Liver (tissue), 1 donor: ENCODE measurements around the gene MCMBP.

Experiments
- TF ChIP-seq, protein P1 (sequence below): IDR thresholded peaks from 2 replicates; pipeline ENCODE4 v1.6.1; 2016; ENCODE audit warnings: antibody characterized with exemption, mild to moderate bottlenecking
- TF ChIP-seq, protein P2 (sequence below): IDR thresholded peaks from 2 replicates; pipeline ENCODE4 v1.6.1; 2016; ENCODE audit warnings: antibody characterized with exemption

DNA sequence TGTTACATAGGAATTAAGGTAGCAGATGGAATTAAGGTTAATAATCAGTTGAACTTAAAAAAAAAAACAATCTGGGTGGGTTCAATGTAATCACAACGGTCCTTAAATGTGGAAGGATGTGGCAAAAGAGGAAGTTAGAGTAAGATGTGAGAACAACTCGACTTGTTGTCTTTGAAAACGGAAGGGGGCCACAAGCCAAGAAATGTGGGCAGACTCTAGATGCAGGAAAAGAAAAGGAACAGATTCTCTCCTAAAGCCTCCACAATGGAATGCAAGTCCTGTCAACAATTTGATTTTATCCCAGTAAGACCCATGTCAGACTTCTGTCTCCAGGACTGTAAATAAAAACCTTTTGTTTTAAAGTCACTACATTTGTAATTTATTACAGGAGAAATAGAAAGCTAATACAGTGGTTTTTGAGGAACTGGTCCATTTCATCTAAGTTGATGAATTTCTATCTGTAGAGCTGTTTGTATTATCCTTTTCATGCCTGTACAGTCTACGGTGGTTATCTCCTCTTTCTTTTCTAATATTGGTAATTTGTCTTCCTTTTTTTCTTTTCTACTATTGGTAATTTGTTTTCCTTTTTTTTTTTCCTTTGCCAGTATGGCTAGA is 8.6 kb downstream of the MCMBP start:
- TF ChIP-seq, protein P1, sequence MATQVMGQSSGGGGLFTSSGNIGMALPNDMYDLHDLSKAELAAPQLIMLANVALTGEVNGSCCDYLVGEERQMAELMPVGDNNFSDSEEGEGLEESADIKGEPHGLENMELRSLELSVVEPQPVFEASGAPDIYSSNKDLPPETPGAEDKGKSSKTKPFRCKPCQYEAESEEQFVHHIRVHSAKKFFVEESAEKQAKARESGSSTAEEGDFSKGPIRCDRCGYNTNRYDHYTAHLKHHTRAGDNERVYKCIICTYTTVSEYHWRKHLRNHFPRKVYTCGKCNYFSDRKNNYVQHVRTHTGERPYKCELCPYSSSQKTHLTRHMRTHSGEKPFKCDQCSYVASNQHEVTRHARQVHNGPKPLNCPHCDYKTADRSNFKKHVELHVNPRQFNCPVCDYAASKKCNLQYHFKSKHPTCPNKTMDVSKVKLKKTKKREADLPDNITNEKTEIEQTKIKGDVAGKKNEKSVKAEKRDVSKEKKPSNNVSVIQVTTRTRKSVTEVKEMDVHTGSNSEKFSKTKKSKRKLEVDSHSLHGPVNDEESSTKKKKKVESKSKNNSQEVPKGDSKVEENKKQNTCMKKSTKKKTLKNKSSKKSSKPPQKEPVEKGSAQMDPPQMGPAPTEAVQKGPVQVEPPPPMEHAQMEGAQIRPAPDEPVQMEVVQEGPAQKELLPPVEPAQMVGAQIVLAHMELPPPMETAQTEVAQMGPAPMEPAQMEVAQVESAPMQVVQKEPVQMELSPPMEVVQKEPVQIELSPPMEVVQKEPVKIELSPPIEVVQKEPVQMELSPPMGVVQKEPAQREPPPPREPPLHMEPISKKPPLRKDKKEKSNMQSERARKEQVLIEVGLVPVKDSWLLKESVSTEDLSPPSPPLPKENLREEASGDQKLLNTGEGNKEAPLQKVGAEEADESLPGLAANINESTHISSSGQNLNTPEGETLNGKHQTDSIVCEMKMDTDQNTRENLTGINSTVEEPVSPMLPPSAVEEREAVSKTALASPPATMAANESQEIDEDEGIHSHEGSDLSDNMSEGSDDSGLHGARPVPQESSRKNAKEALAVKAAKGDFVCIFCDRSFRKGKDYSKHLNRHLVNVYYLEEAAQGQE, result no peak
- TF ChIP-seq, protein P2, sequence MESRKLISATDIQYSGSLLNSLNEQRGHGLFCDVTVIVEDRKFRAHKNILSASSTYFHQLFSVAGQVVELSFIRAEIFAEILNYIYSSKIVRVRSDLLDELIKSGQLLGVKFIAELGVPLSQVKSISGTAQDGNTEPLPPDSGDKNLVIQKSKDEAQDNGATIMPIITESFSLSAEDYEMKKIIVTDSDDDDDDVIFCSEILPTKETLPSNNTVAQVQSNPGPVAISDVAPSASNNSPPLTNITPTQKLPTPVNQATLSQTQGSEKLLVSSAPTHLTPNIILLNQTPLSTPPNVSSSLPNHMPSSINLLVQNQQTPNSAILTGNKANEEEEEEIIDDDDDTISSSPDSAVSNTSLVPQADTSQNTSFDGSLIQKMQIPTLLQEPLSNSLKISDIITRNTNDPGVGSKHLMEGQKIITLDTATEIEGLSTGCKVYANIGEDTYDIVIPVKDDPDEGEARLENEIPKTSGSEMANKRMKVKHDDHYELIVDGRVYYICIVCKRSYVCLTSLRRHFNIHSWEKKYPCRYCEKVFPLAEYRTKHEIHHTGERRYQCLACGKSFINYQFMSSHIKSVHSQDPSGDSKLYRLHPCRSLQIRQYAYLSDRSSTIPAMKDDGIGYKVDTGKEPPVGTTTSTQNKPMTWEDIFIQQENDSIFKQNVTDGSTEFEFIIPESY, result no peak
